Urinary bladder (tissue), 2 donors: Measurements from ENCODE around the gene FRS2. TPM values are rescaled to one million over a fixed set of nuclear protein-coding genes. Genes with fewer than 3 reads are reported as not detected.

ENCODE experiments used
- polyA plus RNA-seq: library from polyadenylated mRNA; stranded (reverse); fragments of 200-250 nt; gene quantifications from one replicate; pipeline ENCODE4 v1.2.3, GENCODE V29; 2013
- small RNA-seq: library from RNA; depleted of rRNA; stranded (forward); fragments of <200 nt; gene quantifications from one replicate; pipeline ENCODE3, GENCODE V24; 2014
- total RNA-seq: library from RNA; depleted of rRNA; stranded (reverse); fragments of >200 nt; gene quantifications from one replicate; pipeline ENCODE4 v1.2.3, GENCODE V29; 2014
- donor health status: healthy.

Gene FRS2
- total and polyA plus RNA-seq, 2 donors, result 18.3 to 95.2 TPM

Small RNA genes lying within 50 kb of the gene (small RNA-seq; reads per million reads assigned to genes)
- gene MIR3913-1, result 1.1 reads per million, percentile 77 among the genes with 10 or more reads in this experiment

Other genes starting within 250 kb of the FRS2 start
- gene CPSF6, start 230.8 kb upstream of the FRS2 start, total RNA-seq, result 120 TPM
- 18.5 TPM for gene CPSF6, start 230.8 kb upstream of the FRS2 start, polyA plus RNA-seq
- gene LYZ, start 122.0 kb upstream of the FRS2 start, total RNA-seq, result 33.0 TPM
- gene LYZ, start 122.0 kb upstream of the FRS2 start, polyA plus RNA-seq, result 40.6 TPM
- 24.0 TPM for gene YEATS4, start 110.6 kb upstream of the FRS2 start, total RNA-seq
- 15.2 TPM for gene YEATS4, start 110.6 kb upstream of the FRS2 start, polyA plus RNA-seq
- 206 TPM for gene CCT2, start 115.1 kb downstream of the FRS2 start, total RNA-seq
- gene CCT2, start 115.1 kb downstream of the FRS2 start, polyA plus RNA-seq, result 88.8 TPM
- not detected for gene LRRC10, start 140.5 kb downstream of the FRS2 start, total RNA-seq
- gene LRRC10, start 140.5 kb downstream of the FRS2 start, polyA plus RNA-seq, result not detected
- 4.4 TPM for gene BEST3, start 228.9 kb downstream of the FRS2 start, total RNA-seq
- not detected for gene BEST3, start 228.9 kb downstream of the FRS2 start, polyA plus RNA-seq